GM19324 (cell line): Measurements from ENCODE around the gene TAS2R46.
"Not testable (repeated sequence)": the region's sequence is repeated elsewhere in the genome, so short reads cannot be mapped to it uniquely, and the experiment has no call there.

Source experiments
- ATAC-seq: cut with Tn5 transposase; IDR thresholded peaks from one replicate; pipeline ENCODE4 v1.9.1; 2021; ENCODE audit warnings: mild to moderate bottlenecking, moderate library complexity; ENCODE audit not compliant: unreplicated experiment, low FRiP score

TAS2R46 gene

DNA sequence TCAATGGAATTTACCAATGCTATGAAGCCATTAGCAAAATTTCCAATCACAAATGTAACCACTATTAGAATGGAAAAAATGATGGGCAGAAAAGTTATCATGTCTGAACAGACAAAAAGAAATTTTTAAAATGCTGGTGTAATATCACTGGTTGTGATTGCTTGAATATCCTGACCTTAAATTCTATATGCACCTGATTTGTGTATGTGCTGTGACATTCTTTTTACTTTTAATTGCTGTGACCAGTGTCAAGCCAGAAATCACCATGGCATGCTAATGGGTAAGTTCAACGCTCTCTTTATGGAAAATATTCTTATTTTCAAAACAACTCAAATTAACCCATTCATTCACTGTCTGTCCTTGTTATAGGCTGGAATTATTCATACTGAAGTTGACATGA lies at the start of gene TAS2R46:
Gene TAS2R46 (minus strand): TSS at position 101 of the 400 bp plus-strand sequence. CDS start 0 bp downstream, at position 101.
- not testable (repeated sequence) for ATAC-seq

- not testable (repeated sequence) for ATAC-seq
Measured at GRCh38 chr12:11111213-11111612, 49.1 kb upstream of the TAS2R46 start.

- no peak for ATAC-seq
Measured at GRCh38 chr12:11108862-11109261, 46.8 kb upstream of the TAS2R46 start.

DNA sequence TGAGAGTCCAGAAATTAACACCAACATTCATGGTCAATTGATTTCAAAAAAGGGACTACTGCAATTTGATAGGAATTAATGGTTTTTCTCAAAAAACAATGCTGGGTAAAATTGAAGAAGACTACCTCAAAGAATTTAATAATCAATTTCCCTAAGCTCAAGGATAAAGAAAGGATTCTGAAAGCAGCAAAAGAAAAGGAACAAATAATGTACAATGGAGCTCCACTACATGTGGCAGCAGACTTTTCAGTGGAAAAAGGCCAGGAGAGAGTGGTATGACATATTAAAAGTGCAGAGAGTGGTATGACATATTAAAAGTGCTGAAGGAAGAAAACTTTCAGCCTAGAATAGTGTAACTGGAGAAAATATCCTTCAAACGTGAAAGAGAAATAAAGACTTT lies 45.6 kb upstream of the TAS2R46 start:
- no peak for ATAC-seq

- no peak for ATAC-seq
Measured at GRCh38 chr12:11106288-11106687, 44.2 kb upstream of the TAS2R46 start.

DNA sequence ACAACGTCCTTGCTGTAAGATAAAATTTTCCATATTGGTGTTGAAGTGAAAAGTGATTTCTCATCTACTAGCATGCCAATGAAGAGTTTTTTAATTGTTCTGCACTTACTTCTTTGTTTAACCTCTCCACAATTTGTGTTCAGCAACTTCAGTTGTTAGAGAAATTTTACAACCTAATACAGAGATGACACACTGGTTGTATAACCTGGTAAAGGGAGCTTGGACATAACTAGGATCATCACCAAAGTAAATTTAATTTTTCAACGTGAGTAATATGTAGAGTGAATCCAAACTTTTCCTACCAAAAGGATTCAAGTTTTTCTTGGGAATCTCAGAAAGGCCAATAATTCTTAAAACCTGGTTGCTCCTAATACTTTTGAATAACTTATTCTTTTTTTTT lies 43.5 kb upstream of the TAS2R46 start:
- no peak for ATAC-seq

DNA sequence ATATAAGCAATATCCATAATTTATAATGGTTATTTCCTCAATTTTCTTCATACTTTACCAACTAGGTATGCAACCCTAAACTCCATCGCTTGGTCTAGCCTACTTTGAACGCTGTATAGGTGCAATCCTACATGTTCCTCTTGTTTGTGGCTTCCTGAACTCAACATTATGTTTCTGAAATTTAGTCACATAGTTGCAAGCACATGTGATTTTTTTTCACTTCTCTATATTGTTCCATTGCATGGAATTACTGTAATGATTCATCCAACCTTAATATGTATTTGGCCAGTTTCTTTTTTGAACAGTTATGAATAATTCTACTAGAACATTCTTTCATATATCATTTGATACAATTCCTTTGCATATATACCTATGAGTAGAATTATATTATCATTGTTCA lies 32.8 kb upstream of the TAS2R46 start:
- not testable (repeated sequence) for ATAC-seq

DNA sequence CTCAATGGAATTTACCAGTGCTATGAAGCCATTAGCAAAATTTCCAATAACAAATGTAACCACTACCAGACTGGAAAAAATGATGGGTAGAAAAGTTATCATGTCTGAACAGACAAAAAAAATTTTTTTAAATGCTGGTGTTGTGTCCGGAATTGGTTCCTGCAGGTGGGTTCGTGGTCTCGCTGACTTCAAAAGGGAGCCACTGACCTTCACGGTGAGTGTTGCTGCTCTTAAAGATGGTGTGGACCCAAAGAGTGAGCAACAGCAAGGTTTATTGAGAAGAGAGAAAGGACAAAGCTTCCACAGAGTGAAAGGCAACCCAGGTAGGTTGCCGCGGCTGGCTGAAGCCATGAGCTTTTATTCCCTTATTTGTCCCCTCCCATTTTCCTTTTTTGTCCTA lies 30.0 kb upstream of the TAS2R46 start, which contains the start of gene TAS2R43:
Gene TAS2R43 (minus strand): TSS at position 186 of the 400 bp plus-strand sequence. CDS start 84 bp downstream, at position 102.
- no peak for ATAC-seq

DNA sequence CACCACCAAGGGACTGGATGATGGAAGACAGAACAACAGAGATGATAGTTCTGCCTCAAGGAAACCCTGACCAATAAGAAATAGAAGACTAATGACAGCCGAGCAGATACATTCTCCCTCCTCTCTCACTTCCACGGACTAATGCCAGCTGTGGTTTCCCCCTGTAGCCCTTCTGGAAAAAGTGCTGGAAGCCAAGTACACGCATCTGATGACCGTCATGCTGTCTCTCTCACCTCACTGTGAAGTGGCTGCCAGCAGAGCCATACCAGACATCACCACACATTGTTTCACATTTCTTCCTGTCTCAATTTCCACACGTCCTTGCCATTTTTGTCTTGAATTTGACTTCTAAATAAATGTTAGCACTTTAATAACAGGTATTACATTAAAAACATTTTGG lies 27.2 kb upstream of the TAS2R46 start:
- no peak for ATAC-seq

GRCh38 chr12:11085419-11085818 lies 23.3 kb upstream of the TAS2R46 start:
- ATAC-seq = no peak

DNA sequence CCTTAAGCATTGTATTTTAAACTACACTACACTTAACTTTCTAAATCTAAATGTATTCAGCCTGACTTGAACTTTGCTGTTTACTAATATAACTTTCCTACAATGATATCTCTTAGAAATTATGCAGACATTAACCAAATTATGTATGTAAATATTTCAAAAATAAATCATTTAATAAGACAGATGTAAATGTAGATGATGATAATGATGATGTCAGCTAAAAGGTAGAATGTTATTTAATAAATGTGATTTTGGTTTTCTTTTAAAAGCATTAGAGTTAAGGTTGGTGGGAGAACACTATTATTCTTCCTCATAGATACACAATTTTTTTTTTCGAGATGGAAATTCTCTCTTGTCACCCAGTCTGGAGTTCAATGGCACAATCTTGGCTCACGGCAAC lies 19.9 kb upstream of the TAS2R46 start:
- no peak for ATAC-seq

GRCh38 chr12:11078246-11078645 lies 16.2 kb upstream of the TAS2R46 start:
- no peak for ATAC-seq

GRCh38 chr12:11075642-11076041 lies 13.5 kb upstream of the TAS2R46 start:
- no peak for ATAC-seq

GRCh38 chr12:11071414-11071813 lies 9.3 kb upstream of the TAS2R46 start:
- ATAC-seq = no peak

DNA sequence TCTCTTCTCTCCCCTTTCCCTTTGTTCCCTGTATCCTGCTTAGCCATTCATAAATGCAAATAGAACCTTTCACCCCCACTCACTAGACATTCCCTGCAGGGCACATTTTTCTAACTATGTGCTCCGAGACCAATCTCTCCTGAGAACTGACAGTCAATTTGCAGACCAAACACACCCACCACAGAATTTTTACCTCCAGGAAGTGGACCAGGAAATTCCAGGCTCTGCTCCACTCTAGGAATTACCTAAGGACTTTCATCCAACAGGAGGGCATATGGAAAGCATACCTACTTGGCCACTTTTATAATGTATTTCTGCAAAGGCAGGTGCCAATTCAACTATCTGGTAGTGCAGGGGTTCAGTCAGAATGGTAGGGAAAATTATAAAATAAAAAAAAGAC lies 8.9 kb upstream of the TAS2R46 start:
- no peak for ATAC-seq

GRCh38 chr12:11069854-11070365 lies 7.8 kb upstream of the TAS2R46 start:
- no peak for ATAC-seq

DNA sequence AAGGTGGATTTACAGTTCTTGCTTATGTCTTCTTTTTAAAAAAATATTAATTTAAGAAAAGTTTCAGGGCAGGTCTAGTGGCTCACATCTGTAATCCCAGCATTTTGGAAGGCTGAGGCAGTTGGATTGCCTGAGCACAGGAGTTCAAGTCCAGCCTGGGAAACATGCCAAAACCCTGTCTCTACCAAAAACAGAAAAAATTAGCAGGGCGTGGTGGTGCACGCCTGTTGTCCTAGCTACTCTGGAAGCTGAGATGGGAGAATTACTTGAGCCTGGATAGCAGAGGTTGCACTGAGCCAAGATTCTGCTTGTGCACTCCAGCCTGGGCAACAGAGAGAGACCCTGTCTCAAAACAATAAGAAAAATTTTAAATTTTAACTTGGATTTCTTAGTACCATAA lies 5.4 kb upstream of the TAS2R46 start:
- ATAC-seq = no peak

GRCh38 chr12:11059784-11060183 lies 2.3 kb downstream of the TAS2R46 start:
- no peak for ATAC-seq

- no peak for ATAC-seq
Measured at GRCh38 chr12:11059041-11059440, 3.1 kb downstream of the TAS2R46 start.

- ATAC-seq = no peak
Measured at GRCh38 chr12:11055306-11055705, 6.8 kb downstream of the TAS2R46 start.

GRCh38 chr12:11049806-11050531 lies 12.1 kb downstream of the TAS2R46 start:
- ATAC-seq = not testable (repeated sequence)

DNA sequence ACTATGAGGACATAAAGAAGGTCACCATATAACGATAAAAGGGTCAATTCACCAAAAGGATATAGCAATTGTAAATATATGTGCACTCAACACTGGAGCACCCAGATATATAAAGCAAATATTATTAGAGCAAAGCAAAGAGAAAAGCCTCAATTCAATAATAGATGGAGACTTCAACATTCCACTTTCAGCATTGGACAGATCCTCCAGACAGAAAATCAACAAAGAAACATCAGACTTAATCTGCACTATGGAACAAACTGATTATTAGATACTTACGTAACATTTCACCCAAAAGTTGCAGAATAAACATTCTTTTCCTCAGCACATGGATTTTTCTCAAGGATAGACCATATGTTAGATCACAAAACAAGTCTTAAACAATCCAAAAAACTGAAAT lies 20.7 kb downstream of the TAS2R46 start:
- not testable (repeated sequence) for ATAC-seq
